GM21825 (cell line): ENCODE results near the gene FBXW11.

Experiments
- ATAC-seq: cut with Tn5 transposase; IDR thresholded peaks from one replicate; pipeline ENCODE4 v1.9.1; 2021; ENCODE audit warnings: mild to moderate bottlenecking, moderate library complexity; ENCODE audit not compliant: unreplicated experiment

Gene FBXW11

DNA sequence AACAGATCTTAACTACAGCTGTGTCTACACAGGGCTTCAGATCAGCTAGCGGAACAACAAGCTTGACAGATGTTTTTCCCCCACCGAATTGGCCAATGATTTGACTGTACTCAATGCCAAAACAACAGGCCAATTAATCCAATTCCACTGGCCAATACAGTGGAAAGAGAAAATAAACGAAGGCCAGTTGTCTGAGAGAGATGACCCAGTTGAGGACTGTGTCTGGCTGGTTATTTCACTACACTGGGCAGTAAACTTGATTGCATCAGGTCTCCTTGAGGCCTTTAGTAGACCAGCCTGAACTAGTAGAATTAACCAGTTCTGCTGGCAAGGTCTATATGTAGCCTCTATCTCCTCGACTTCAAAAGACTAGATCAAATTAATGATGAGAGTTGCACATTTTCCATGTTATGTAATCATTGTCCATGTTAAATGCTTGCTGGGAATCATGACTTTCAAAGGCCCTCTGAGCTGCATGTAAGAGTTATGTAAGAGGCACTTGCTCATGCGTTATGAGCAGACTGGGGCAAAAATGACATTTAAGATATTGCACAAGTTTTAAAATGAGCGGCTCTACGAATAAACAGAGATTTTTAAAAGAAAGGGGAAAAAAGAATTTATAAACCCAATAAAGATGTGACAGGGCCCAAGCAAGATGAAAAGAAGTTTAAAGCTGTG lies 192.5 kb downstream of the FBXW11 start:
- no peak for ATAC-seq

DNA sequence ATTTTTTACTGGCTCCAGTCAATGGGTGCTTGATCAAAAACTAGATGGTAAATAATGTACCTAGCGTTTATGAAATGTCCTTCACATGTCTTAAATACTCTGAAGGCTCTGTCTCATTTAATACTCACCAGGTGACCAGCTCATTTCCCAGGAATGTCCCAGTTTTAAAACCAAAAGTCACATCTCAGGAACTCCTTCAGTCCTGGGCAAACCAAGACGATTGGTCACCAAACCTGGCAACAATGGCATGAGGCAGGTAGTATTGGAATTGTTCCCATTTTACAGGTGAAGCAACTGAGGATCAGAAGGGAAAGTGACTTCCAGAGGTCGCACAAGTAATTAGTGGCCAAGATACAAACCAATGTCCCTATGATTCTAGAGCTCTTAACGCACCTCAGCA lies 193.2 kb downstream of the FBXW11 start:
- no peak for ATAC-seq
